H1 (cell line): ENCODE measurements around the gene VSTM2B.

Experiments used
- EP300 ChIP-seq, 2 experiments: IDR thresholded peaks; 1 replicate in 1 of 2; 2 replicates in 1 of 2; pipeline ENCODE4 v1.6.1; 2011 to 2012; ENCODE audit warnings: low read depth in 2 of 2, low read length in 2 of 2, mild to moderate bottlenecking in 2 of 2, borderline replicate concordance in 1 of 2, inconsistent platforms in 1 of 2, moderate library complexity in 1 of 2
- GABPA ChIP-seq: IDR thresholded peaks from 2 replicates; pipeline ENCODE4 v1.6.1; 2011; ENCODE audit warnings: mild to moderate bottlenecking, low read length, moderate library complexity, borderline replicate concordance; ENCODE audit not compliant: insufficient read depth
- MAFK ChIP-seq: IDR thresholded peaks from 2 replicates; pipeline ENCODE4 v1.6.1; 2012; ENCODE audit warnings: low read depth, mild to moderate bottlenecking, improper control_type of control experiment, low read length
- POLR2A ChIP-seq, 2 experiments: IDR thresholded peaks; 1 replicate in 1 of 2; 2 replicates in 1 of 2; pipeline ENCODE4 v1.6.1; 2011; ENCODE audit warnings: low read depth in 2 of 2, low read length in 2 of 2, mild to moderate bottlenecking in 2 of 2; ENCODE audit errors: control extremely low read depth in 1 of 2
- POLR2AphosphoS5 ChIP-seq: IDR thresholded peaks from 2 replicates; pipeline ENCODE4 v1.6.1; 2011; ENCODE audit warnings: low read depth, low read length
- SAP30 ChIP-seq: fragments of 300-600 bp; sonication (generic); IDR thresholded peaks from 2 replicates; pipeline ENCODE4 v1.7.1; 2012; ENCODE audit warnings: low read length, moderate library complexity, mild to moderate bottlenecking, inconsistent platforms; ENCODE audit not compliant: insufficient read depth, insufficient replicate concordance
- SP2 ChIP-seq: IDR thresholded peaks from 2 replicates; pipeline ENCODE4 v1.6.1; 2012; ENCODE audit warnings: mild to moderate bottlenecking, low read length, inconsistent platforms
- TF ChIP-seq, protein P1 (sequence below), 3 experiments: IDR thresholded peaks; 1 replicate in 2 of 3; 2 replicates in 1 of 3; pipeline versions ENCODE4 v1.5.1 to v1.6.1; 2011; ENCODE audit warnings: low read length in 3 of 3, mild to moderate bottlenecking in 3 of 3, inconsistent platforms in 2 of 3, low read depth in 1 of 3, moderate library complexity in 1 of 3; ENCODE audit not compliant: insufficient read depth in 1 of 3; ENCODE audit errors: control extremely low read depth in 1 of 3
- TF ChIP-seq, protein P2 (sequence below): IDR thresholded peaks from 2 replicates; pipeline ENCODE4 v1.6.1; 2011; ENCODE audit warnings: low read depth, mild to moderate bottlenecking, low read length; ENCODE audit not compliant: insufficient read depth
- TF ChIP-seq, protein P3 (sequence below): IDR thresholded peaks from 2 replicates; pipeline ENCODE4 v1.6.1; 2011; ENCODE audit warnings: low read length, improper control_type of control experiment

DNA sequence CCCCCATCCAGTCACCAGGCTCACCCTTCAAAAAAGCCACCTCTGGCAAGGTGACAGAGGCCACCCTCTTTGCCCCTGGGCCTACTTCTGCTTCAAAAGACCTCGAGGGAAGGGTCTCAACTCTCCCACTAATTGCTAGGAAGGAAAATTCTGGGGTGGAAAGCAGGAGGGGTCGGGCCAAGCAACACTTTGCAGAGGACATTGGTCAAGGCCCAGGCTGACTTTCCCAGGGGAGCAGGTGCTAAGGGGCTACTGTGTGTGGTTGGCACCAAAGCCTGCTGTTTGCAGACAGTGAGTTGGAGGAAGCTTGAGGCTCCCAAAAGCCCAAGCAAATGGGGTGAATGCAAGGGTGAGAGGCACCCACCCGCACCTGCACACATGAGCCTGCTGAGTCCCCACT, 28.6 kb upstream of the VSTM2B start:
- TF ChIP-seq SP2 = no peak
- TF ChIP-seq, protein P1, sequence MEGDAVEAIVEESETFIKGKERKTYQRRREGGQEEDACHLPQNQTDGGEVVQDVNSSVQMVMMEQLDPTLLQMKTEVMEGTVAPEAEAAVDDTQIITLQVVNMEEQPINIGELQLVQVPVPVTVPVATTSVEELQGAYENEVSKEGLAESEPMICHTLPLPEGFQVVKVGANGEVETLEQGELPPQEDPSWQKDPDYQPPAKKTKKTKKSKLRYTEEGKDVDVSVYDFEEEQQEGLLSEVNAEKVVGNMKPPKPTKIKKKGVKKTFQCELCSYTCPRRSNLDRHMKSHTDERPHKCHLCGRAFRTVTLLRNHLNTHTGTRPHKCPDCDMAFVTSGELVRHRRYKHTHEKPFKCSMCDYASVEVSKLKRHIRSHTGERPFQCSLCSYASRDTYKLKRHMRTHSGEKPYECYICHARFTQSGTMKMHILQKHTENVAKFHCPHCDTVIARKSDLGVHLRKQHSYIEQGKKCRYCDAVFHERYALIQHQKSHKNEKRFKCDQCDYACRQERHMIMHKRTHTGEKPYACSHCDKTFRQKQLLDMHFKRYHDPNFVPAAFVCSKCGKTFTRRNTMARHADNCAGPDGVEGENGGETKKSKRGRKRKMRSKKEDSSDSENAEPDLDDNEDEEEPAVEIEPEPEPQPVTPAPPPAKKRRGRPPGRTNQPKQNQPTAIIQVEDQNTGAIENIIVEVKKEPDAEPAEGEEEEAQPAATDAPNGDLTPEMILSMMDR (IDR thresholded peaks at IDR 0.05; ENCODE audit: control extremely low read depth in 1 of 3, insufficient read depth in 1 of 3, low read depth in 1 of 3, low read length in 3 of 3) = no peak
- no peak for TF ChIP-seq POLR2A (IDR thresholded peaks at IDR 0.05; ENCODE audit: control extremely low read depth in 1 of 2, low read depth in 2 of 2, low read length in 2 of 2)
- no peak for TF ChIP-seq POLR2AphosphoS5
- TF ChIP-seq SAP30 = no peak
- TF ChIP-seq EP300 (IDR thresholded peaks at IDR 0.05; ENCODE audit: borderline replicate concordance in 1 of 2, low read depth in 2 of 2, low read length in 2 of 2) = no peak
- no peak for TF ChIP-seq GABPA
- TF ChIP-seq, protein P2, sequence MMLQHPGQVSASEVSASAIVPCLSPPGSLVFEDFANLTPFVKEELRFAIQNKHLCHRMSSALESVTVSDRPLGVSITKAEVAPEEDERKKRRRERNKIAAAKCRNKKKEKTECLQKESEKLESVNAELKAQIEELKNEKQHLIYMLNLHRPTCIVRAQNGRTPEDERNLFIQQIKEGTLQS = no peak
- TF ChIP-seq, protein P3, sequence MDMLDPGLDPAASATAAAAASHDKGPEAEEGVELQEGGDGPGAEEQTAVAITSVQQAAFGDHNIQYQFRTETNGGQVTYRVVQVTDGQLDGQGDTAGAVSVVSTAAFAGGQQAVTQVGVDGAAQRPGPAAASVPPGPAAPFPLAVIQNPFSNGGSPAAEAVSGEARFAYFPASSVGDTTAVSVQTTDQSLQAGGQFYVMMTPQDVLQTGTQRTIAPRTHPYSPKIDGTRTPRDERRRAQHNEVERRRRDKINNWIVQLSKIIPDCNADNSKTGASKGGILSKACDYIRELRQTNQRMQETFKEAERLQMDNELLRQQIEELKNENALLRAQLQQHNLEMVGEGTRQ = no peak
- no peak for TF ChIP-seq MAFK
